NCI-H345 treated with DMSO at 0.1 percent for 48 hours (cell line): ENCODE data around the gene PIP4K2A.
"Not testable (repeated sequence)": the region's sequence is repeated elsewhere in the genome, so short reads cannot be mapped to it uniquely, and the experiment has no call there.

ENCODE experiments used
- DNase-seq: peaks from one replicate; lab custom pipeline; 2025; ENCODE audit not compliant: unreplicated experiment; lab: John Stamatoyannopoulos, UW

Gene PIP4K2A

DNA sequence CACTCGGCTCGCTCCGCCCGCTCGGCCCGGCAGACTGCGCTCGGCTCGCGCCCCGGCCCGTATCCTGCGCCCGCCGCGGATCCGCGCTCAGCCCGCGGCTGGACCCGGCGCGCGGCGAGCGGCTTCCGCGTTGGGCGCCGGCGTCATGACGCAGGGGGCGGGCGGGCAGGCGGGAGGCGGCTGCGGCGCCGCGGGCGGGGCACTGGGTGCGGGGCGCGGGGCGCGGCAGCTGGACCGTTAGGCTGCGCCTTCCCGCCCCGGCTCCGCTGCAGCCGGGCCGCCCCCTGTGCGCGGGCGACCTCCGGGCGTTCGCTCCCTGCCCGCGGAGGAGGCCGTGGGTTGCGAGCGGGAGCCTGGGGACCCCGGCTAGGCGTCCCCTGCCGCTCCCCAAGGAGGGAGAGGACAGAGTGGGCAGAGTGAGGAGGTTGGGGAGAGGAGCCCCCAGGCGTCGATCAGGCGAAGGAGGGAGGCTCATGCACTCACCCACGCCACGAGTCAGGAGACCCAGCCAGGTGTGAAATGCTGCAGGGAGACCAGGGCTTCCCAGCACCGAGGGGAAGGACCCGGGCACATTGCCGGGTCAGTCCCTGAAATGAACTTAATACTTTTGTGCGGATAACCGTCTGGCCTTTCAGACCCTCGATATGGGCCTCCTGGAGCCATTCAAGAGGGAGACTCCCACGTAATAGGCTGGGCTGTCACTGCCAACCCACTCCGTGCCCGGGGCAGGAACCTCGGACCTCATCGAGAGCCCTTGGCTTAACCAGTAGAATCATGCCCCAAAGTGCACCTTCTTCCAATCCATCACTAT lies at the start of gene PIP4K2A:
Gene PIP4K2A, minus strand, starts transcription at position 100 of the 811 bp plus-strand sequence. CDS start 252 bp downstream, outside the sequence.
- no peak for DNase-seq

DNA sequence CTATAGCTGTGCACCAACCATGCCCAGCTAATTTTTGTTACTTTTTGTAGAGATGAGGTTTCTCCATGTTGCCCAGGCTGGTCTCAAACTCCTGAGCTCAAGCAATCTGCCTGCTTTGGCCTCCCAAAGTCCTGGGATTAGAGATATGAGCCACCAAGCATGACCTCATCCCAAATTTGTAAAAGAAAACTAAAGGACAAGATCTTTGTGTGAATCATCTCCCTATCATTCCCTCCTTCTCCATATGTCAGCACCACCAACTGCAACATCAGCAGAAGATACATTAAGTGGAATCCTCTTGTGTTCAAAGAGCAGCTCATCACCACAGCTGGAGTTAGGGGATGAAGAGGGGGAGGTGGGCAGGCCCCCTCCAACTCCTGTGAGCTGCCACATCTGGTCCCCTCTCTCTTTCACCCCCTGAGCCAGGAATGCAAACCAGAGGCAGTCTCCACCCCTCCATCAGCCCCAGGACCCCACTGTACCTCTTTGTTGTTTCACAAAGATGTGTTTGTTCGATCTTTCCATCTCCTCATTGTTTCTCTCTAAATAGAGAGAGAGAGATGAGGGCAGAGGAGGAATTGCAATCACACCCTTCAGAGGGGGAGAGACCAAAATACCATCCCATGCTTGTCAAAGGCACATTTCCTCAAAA lies 47.3 kb upstream of the PIP4K2A start:
- DNase-seq: no peak

DNA sequence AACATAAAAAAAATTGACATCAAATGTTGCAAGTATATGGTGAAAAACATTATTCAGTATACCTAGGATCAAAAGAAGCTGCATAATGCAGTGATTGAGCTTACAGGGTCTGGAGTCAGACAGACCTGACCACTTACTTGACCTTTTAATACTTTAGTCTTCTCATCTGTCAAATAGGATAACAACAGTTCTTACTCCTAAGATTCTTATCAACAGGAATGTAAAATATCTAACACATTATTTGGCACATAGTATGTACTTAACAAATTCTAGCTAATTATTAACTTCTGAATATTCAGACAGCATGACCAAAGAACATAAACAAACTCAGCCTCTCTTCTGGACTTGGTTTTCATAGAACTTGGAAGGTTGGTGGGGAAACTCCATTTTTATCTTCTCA lies 45.6 kb upstream of the PIP4K2A start:
- no peak for DNase-seq

DNA sequence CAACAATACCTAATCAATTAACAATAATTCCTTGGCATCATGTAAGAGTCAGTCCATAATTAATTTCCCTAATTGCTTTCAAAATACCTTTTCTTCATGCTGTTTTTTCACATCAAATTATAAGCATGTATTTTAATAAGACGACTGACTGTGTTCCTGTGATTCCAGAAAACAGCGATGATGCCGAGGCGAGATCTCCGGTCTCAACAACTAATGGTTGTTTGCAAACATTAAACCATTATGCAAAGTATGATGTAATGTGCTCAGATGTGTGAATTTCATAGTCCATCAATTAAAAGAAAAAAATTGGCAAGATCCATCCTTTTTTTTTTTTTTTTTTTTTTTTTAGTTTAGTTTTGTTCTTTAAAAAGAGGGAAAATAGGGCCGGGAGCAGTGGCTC lies 44.5 kb upstream of the PIP4K2A start:
- DNase-seq: no peak

DNA sequence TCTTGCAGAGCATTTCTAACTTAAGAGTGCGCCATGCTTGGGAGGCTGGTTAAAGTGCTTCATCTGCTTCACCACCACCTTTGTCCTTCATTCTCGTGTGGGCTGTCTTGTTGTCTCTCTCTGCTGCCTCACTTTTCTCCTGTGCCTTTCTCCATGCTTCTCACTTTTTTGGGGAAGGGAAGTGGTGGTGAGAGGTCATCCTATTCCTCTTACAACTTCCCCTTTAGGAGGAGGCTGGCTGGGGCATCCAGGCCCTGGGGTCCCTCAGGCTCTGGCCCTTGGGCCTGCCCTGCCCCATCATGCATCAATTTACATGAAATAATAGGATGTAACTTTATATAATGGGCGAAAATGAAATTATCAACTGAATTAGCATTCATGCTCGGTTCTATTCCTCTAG lies 39.9 kb upstream of the PIP4K2A start:
- no peak for DNase-seq

DNA sequence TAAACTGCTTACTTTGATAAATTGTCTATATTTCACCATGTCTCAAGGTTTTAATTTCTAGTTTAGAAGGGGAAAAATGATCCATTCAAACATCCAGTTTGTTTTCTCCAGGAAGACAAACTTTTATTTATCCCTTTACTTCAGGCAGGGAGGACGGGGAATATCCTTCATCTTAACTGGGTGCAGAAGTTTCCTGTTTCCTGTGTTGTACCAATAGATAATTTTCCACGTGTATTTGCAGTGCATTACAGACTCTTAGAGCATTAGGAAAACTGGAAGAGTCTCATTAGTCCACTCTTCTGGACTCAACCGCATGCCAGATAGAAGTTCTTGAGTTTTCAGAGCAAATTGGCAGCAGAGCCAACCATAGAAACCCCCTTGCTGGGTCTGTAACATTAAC lies 39.4 kb upstream of the PIP4K2A start:
- DNase-seq: no peak

DNA sequence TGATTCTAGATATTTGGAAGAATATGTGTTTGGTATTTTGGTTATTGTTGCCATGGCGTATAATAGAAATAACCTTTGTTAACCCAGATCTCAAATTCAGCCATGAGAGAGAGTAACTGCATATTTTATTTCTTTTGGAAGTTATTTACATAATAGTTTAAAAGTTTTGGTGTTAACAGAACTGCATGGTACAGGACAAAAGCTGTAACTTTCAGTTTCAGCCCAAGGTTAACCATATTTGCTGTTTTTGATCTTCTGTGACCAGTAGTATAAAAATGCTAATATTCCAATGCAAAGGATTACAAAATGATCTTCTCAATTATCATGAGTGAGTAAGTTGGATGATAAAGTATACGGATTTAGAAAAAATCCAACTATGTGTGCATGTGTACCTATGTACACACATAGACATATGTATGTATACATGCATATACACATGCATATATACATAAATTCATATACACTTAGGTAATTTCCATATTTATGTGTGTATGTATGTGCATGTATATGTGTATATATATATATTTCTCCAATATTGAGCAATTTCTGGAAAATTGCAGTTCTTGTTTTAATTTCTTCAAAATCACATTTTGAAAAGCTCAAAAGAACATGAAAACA lies 38.0 kb upstream of the PIP4K2A start:
- DNase-seq: no peak

DNA sequence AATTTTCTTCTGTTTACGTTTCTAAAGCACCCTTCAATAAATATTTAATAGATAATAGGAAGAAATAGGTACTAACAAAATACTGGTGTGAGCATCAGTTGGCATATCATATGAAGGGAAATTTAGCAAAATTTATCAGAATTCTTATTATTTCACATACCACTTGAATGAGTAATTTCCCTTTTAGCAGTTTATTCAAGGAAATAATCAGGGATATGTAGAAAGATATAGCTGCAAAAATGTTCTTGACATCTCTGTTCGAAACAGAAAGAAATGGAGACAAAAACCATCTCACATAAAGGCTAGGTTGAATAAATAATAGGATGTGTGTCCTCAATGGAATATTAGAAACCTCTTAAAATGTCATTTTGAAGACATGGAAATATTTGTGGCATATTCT lies 35.8 kb upstream of the PIP4K2A start:
- DNase-seq: no peak

DNA sequence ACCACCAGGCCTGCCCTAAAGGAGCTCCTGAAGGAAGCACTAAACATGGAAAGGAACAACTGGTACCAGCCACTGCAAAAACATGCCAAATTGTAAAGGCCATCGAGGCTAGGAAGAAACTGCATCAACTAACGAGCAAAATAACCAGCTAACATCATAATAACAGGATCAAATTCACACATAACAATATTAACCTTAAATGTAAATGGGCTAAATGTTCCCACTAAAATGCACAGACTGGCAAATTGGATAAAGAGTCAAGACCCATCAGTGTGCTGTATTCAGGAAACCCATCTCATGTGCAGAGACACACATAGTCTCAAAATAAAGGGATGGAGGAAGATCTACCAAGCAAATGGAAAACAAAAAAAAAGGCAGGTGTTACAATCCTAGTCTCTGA lies 30.5 kb upstream of the PIP4K2A start:
- DNase-seq: not testable (repeated sequence)

DNA sequence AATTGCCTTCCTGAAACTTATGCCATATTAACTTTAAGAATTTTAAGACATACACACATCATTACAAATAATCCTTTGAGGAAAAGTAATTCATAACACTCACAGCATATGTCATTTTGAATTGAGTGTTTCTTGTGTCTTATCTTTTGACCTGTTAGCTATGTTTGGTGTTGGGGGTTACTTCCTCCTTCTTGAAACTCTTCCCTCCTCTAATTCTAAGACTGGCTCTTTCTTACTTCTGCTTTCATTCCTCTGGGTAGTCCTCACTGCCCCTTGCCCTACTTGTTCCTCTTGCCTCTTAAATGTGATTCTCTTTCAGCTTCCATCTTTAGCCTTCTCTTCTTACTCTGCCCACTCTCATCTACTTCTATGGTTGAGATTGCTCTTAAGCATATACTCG lies 28.3 kb upstream of the PIP4K2A start:
- no peak for DNase-seq

DNA sequence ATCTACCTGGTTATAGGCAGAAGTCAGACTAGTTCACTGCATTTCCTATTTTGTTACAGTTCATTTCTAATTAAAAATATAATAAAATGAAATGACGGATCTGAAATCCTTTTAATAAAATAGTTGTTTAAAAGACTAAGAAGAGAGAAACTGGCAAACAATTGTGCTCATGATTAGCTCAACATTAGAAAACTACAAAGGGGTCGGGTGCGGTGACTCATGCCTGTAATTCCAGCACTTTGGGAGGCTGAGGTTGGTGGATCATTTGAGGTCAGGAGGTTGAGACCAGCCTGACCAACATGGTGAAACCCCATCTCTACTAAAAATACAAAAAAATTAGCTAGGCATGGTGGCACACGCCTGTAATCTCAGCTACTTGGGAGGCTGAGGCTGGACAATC lies 27.3 kb upstream of the PIP4K2A start:
- not testable (repeated sequence) for DNase-seq

DNA sequence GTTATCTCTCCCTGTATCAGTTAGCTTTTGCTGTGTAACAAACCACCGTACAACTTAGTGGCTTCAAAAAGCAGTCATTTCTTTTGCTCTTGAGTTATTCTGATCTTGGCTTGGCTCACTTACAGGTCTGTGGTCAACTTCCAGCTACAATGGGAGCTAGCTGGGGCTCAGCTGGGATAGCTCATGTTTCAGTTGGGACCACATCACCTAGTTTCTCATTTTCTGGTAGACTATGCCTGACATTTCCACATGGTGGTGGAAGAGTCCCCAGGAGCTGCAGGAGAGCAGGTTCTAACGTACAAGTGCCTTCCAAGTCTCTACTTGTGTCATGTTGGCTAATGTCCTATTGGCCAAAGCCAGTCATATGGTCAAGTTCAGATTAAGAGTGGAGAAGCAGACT lies 25.8 kb upstream of the PIP4K2A start:
- DNase-seq: no peak

DNA sequence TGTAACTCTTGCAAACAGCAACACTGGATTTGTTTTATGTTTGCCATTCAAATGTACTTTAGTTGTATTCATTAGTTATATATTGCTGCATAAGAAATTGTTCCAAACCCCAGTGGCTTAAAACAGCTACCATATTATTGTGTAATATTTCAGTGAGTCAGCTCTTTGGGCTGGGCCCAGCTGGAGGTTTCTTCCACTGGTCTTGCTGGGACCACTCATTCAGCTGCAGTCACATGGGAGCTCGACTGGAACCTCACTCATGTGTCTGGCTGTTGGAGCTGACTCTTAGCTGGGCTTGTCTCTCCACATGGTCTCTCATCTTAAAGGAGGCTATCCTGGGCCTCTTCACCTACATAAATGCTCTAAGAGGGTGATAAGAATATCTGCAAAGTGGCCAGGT lies 23.2 kb upstream of the PIP4K2A start:
- no peak for DNase-seq

DNA sequence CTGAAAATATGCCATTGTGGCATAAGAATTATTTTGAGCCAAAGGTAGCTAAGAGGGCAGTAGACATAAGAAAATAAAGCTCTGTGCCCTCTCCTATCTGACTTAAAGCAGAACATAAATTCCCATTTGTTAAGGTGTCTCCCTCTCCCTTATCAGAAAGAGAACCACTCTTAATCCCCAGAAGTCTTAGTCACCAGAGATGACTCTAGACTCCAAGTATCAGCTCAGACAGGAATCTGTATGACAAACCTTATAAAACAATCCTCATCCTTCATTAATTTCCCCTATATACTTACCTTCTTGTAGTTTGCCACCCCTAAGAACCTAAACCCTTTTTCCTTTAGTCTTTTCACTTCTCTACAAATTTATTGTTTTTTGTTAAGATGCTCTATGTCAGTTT lies 21.8 kb upstream of the PIP4K2A start:
- no peak for DNase-seq

DNA sequence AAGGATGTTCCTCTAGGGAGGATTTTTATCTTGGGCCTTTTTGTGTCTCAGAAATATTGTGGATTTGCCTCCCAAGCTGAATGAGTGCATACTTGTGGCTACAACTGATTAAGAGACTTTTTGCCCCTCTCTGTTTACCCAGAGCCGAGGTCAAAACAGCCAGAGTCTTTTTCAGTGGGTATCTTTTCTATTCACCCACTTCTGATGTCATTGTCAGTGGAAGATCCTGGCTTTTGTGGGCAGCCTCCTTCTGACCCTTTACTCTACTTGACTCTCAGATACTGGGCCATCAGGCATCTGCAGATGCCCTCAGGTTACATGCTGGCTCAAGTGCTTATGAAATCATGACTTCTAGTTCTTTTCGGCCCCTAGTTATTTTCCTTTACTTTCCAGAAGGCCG lies 19.6 kb upstream of the PIP4K2A start:
- no peak for DNase-seq

DNA sequence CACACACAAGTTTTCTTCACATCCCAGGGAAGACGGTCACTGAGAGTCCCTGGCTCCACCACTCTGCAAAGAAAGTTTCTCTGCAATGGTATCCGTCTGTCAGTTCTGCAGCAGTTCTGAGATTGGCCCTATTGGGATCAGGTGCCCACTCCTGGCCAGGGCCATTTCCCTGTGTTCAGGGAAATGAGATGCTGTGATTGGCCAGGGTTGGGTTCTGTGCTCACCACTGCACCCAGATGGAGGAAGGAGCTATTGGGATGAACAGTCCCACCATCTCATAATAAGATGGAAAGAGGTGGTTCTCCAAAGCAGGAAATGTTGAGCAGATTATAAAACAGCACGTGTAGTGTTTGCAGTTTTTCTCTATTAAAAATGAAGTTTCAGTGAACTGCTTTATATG lies 13.3 kb upstream of the PIP4K2A start:
- no peak for DNase-seq

DNA sequence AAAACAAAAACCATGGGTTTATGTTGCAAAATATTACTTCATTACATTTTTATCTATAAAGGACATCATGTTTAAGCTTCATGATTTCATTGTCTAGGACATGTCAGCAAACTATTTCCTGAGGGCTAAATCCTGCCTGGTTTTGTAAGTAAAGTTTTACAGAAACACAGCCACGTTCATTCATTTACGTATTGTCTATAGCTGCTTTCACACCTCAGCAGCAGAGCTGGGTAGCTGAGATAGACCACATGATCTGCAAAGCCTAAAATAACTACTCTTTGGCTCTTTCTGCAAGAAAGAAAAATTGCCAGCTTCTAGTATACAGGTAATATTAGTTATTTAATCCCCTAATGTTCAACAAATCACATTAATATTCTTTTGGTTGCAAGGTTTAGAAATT lies 12.7 kb upstream of the PIP4K2A start:
- no peak for DNase-seq

DNA sequence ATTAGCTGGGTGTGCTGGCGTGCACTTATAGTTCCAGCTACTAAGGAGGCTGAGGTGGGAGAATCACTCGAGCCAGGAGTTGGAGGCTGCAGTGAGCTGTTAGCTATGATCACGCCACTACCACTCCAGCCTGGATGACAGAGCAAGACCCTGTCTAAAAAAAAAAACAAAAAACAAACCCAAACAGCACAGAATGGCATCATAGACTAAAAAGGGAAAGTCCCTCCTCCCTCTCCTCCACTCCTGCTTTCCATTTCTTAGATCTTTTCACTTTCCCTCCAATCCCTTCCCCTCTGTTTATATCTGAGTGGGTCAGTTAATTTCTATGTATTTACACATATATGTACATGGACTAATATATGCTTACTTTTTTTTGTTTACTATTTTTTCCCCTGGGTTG lies 10.4 kb upstream of the PIP4K2A start:
- no peak for DNase-seq

DNA sequence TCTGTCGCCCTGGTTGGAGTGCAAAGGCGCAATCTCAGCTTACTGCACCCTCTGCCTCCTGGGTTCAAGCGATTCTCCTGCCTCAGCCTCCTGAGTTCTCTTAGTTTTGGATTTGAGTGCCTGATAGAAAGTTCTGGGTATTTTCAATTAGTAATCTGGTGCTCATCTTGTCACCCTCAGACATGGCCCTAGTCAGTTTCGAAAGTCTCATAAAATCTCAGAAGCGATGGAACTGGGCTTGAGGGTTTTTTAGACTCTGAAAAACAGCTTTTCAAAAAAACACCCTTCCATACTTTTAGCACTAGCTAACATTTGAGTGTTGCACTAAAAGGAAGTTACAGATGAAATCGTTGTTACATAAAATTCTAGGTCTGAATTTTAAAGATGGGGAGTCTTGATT lies 9.4 kb upstream of the PIP4K2A start:
- DNase-seq: no peak

DNA sequence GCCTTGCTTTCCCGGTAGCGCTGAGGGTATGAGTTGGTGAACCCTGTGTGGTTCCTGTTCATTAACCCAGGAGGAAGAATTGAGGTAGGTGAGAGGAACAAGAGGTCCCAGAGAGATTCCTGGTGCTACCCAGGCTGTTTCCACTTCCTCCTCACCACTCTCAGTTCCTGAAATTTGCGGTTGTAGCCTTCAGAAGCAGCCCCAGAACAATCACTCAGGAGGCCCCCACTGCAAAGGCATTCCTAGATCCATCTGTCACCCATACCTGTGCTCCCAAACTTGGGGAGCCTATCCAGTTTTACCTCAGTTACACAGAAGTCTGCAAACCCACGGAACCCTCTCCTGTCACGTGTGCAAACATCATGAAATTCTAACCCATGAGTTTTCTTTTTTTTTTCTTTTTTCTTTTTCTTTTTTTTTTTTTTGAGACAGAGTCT lies 9.0 kb upstream of the PIP4K2A start:
- DNase-seq: no peak

DNA sequence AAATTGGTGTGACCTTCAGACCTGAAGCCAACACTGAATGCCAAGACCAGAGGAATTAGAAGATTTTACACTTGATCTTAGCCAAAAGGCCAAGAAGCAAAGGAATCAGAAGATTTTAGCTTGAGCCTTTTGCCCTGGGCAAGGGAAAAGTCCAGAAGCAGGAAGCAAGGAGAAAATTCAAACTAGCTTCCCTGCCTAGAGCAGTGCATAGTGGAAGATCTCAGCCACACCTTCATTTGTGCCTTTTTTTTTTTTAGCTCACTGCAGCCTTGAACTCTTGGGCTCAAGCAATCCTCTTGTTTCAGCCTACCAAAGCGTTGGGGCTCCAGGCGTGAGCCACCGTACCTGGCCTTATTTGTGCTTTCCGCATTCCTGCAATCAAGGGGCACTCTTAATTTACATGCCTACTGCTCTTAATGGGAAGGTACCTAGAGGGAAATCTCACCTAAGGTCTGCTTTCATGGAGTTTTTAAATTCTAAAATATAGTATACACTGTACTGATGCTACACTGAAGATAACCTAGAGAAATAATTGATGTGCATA lies 8.3 kb upstream of the PIP4K2A start:
- no peak for DNase-seq

DNA sequence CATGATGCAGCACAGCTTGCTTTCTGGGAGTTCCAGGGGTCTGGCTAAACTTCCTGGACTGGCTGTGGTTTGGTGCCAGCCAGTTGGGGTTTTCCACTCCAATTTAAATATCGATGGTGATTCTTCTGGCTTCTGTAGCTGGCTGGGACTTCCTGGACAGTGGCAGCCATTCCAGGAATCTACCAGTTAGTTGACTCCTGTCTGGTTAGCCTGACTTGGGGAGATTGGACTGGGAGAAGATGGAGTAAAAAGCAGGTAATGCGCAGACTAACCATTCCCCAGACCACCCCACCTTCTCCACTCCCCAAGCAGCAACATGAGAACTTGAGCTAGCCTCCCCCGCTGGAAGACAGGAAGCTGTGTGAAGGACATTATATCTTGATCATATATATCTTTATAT lies 6.3 kb upstream of the PIP4K2A start:
- no peak for DNase-seq
